Activated CD8-positive, alpha-beta memory T cell treated with anti-CD3 and anti-CD28 coated beads for 4 hours (primary cell): ENCODE data around the gene LIPC.

Source experiments
- DNase-seq, 2 donors: peaks; one replicate each; pipeline ENCODE4 v3.0.0-alpha.2; 2020; ENCODE audit warnings: low read depth in 2 of 2

LIPC gene

GRCh38 chr15:58616171-58616570 lies 184.4 kb downstream of the LIPC start:
- DNase-seq = no peak
